ENCODE data around the gene AMZ1.
A peak's percentile ranks its signal among the peaks of the same experiment; 100 is the strongest.
"Not testable (repeated sequence)": the region's sequence is repeated elsewhere in the genome, so short reads cannot be mapped to it uniquely, and the experiment has no call there.

AMZ1 gene

DNA sequence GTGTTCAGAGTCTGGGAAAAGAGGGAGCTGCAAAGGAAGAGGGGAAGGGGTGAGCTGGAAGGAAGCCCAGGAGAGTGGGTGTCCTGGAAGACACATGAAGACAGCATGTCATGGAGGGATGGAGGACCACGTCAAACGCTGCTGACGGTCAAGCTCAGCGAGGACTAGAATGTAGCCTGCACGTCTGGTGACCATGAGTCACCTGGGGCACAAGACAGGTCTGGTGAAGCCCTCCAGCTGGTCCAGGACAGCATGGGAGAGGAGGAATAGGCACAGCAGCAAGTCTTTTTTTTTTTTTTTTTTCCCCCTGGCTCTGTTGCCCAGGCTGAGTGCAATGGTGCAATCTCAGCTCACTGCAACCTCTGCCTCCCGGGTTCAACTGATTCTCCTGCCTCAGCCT, 19.6 kb upstream of the AMZ1 start:
- DNase-seq (ENCODE audit: low read depth), result no peak

DNA sequence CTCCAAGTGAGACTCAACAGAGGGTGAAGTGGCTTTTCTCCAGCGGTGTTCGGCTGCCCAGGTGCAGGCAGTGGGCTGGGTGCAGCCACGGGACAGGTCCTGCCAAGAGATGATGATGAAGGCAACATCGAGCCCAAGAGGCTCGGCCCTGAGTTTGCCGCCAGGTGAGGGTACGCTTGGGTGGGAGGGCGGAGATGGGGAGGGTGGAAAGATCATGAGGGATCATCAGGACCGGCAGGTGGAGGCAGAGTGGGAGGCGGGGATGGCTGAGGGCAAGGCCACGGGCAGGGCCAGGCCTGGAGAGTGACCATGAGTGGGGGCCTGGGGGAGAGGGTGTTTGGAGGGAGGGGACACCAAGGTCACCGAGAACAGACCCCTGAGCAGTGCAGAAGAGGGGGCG, 17.8 kb upstream of the AMZ1 start:
- DNase-seq (ENCODE audit: low read depth), result no peak

DNA sequence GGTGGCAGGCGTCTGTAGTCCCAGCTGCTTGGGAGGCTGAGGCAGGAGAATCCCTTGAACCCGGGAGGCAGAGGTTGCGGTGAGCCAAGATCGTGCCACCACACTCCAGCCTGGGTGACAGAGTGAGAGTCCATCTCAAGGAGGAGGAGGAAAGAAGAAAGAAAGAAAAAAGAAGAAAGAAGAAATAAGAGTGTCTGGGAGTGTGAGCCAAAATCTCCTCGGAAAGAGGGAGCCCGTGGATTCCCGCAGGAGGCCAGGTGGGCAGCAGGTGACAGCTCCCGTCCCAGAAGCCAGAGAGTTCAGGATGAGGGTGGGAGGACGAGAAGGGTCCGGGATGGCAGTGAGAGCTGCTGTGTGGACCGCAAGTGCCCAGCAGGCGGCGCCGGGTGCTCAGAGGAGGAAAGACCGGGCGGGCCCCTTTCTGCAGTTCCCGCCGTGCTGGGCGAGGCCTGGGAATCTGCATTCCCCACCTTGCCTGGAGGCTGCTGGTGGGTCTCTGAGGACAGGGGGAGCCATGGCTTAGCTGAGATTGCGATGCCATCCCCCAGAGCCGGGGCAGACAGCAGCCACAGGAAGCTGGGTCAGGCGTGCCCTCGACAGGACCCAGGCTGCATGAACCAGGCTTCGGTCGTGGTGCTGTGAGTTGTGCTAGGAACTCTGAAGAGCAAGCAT, 17.1 kb upstream of the AMZ1 start:
- DNase-seq (ENCODE audit: low read depth), result peak; percentile 52

DNA sequence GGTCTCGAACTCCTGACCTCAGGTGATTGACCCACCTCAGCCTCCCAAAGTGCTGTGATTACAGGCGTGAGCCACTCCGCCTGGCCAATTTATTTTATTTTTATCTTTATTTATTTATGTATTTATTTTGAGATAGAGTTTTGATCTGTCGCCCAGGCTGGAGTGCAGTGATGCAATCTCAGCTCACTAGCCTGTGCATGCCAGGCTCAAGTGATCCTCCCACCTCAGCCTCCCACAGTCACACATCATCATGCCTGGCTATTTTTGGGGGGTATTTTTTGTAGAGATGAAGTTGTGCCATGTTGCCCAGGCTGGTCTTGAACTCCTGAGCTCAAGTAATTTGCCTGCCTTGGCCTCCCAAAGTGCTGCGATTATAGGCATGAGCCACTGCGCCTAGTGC, 14.8 kb upstream of the AMZ1 start:
- DNase-seq (ENCODE audit: low read depth), result not testable (repeated sequence)

DNA sequence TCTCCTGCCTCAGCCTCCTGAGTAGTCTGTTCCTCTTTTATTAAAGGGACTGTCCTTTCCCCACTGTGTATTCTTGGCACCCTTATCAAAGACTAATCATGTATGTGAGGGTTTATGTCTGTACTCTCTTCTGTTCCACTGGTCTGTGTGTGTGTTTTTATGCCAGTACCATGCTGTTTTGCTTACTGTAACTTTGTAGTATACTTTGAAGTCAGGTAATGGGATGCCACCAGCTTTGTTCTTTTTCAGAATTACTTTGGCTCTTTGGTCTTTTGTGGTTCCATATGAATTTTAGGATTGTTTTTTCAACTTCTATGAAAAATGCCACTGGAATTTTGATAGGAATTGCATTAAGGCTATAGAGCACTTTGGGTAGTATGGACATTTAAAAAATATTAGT, 14.1 kb upstream of the AMZ1 start:
- no peak for DNase-seq (ENCODE audit: low read depth)

DNA sequence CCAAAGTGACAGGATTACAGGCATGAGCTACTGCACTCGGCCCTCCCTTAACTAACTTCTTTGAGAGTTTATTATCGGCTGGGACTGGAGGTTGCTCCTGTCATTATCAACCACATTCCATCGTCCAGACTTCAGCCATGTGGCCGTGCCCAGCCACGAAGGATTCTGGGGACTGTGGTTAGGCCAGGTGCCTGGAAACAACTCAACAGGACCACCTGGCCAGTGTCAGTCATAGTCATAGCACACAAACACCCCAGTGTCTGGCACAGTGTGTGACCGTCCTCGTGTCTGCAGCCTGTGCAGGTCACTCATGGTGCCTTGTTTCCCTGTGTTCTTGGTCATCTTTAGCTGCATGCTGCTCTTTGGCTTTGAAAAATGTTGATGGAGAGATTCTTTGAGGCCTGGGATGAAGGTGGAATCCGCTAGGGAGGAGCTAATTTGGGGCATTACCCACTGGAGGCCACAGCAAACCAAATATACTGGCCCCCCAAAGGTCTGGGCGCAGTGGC, 12.7 kb upstream of the AMZ1 start:
- no peak for DNase-seq (ENCODE audit: low read depth)

DNA sequence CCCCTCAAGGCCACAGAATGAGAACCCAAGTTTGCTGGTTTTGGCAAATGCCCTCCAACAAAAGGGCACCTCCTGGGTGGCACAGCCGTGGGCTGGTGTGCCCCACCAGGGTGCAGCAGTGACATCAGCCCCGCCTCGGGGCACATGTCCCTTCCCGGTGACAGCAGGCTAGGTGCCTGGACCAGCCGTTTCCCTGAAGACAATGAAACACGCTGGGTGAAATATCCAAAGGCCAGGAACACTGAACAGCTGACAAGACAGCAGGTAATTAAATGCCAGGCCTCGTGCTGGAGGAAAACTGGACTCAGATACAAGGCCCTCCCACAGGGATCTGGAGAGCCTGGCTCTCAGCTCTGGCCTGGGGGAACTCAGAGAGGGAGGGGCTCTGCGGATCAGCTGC, 11.4 kb upstream of the AMZ1 start:
- not testable (repeated sequence) for DNase-seq (ENCODE audit: low read depth)

DNA sequence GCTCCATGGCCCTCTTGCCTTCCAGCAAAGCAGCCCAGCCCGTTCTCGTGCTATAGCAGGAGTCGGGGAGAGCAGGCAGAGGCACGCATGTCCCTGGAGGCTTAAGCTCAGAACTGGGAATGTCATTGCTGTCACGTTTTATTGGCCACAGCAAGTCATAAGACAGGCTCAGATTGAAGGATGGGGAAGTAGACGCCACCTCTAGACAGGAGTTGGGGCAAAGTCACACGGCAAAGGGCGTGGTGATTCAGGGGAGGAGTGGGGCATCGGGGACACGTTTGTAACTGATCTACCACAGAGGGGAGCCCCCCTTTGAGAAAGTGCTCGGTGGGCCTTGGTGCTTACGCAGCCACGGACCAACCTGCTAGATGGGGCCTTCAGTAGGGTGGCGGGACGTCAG, 9.5 kb upstream of the AMZ1 start:
- not testable (repeated sequence) for DNase-seq (ENCODE audit: low read depth)

DNA sequence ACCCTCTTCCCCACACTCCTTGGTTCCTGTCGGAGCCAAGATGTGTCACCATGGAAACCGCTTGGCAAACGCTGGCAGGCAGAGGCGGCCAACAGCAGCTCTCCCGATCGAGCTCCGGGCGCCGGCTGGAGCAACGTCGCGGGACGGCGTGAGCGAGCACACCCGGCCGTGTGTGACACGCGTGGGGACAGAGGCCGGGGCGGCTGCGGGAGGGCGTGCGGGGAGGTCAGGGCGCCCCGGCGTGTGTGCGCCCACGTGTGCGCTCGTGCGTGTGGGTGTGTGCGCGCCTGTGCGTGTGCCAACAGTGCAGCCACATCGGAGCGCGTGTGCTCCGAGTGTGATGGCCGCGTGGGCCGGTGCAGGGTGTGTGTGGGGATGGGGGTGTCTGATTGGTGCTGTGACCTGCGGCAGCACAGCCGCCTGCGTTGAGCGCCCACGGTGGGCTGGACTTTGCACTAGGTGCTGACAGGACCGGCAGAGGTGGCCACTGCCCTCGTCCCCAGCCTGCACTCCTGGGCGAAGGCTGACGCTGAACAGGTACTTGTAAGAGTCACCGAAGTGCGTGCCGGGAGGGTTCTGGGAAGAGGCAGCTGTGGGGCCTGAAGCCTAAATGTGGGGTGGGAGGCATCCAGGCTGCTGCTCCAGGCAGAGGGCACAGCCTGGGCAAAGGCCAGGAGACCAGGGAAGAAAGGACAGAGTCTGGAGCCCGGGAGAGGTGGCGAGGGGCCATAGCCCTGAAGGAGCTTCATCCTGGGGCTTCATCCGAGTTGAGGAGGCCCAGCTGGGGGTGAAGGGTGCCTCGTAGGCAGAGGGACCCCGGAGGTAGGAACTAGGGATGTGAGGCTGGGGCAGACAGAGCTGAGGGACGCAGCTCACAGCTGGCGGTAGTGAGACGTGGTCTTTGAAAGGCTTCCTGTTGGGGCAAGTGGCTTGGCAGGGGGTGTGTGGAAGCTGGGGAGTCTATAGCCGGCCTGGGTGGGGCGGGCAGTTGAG, 8.6 kb upstream of the AMZ1 start:
- not testable (repeated sequence) for DNase-seq (ENCODE audit: low read depth)

DNA sequence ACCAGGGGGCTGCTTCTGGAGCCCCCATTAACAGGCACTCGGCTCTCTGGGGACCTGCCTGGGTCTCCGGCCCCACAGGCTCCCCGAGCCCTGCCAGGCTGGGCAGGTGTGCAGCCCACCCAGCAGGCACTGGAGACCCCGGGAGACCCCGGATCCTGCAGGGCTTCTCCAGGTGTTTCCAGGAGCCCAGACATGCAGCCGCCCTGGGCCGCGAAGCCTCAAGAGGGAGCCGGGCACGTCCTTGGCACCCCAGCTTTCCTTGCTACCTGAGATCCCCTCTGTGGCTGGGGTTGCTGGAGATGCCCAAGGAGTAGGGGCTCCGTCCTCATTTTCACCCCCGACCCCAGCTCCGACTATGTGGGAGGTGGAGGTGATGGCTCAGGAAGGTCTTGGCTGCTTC, 7.7 kb upstream of the AMZ1 start:
- no peak for DNase-seq (ENCODE audit: low read depth)

DNA sequence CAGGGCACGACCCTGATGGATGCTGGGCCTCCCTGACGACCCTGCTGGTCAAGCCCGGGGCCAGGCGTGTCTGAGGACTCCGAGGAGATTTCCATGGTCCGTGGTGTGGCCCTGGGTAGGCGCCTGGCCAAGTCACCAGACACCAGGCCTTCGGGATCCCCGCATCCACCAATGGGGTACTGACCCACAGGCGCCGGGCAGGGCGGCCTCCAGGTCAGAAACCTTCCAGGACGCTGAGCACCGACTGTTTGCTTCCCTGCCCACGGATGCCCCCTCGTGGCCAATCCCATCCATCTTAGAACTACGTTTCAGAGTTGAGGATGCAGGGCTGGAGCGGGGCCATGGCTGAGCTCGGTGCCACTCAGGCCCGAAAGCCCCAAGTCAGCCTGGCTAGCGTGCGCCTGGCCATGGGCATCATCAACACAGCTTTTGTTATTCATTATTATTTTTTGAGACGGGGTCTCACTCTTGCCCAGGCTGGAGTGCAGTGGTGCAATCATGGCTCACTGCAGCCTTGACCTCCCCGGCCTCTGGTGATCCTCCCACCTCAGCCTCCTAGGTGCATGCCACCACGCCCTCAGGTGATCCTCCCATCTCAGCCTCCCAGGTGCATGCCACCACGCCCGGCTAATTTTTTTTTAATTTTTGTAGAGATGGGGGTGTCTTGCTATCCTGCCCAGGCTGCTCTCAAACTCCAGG, 7.1 kb upstream of the AMZ1 start:
- peak; percentile 14 for DNase-seq (ENCODE audit: low read depth)

DNA sequence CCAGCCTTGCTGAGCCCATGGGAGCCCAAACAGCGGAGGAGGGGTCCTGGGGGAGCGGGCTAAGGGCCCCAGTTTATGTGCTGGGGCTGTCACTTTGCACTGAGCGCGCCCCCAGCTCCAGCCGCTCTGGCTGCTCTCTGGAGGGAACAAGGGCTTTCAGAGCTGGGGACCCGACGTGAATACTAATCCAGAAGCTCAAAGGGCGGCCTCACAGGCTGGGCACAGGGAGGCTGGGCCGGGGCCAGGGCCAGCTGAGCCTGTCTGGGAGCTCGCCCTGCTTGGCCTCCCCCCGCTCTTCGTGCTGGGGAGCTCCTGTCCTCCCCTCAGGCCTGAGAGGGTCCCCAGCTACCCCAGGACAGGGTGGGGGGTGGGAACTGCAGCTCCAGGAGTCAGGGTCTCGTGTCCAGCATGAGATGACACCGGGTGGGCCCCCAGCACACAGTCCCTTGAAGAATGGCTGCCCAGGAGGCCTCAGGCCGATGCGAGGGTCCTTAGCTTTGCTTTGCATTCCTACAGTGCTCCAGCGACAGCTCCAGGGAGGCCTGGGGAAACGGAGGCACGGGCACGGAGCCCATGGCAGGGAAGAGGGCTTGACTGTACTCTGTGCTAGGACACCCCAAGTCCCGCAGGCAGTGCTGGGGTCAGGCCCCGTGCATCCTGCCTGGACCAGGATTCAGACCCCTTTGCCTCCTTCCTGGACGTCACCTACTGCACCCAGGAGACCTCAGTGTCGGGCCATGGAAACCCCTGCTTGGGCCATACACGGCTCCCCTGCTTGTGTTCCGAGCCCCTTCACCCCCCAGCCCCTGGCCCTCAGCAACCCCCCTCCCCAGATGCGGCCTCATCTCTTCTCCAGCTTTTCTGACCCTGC, 5.8 kb upstream of the AMZ1 start:
- DNase-seq (ENCODE audit: low read depth), result no peak

DNA sequence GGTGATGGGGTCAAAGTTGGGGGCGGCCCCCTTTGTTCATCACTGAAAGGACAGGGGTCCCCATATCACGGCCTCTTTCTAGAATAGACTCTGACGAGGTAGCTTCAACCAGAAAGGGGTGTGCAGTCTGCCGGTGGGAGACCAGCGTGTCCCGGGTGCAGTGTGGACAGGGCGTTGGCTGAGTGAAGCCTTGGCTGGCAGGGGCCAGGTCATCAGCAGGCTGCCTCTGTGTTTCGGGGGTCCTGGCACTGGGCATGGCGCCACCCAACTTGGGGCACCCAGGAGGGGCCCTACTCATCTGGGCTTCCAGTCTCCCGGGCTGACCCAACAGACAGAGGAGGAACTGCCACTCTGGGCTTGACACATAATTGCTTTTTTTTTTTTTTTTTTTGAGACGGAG, 3.5 kb upstream of the AMZ1 start:
- DNase-seq (ENCODE audit: low read depth), result no peak

DNA sequence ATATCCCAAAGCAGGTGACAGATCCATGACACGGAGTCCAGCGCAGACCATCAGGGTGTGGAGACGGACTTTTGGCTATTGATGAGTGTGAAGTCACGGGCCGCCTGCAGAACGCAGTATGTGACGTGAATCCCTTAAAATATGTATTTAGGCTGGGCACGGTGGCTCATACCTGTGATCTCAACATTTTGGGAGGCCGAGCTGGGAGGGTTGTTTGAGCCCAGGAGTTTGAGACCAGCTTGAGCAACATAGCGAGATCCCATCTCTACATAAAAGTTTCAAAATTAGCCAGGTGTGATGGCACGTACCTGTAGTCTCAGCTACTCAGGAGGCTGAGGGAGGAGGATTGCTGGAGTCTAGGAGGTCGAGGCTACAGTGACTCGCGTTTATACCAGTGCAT, 1.9 kb upstream of the AMZ1 start:
- no peak for DNase-seq (ENCODE audit: low read depth)

DNA sequence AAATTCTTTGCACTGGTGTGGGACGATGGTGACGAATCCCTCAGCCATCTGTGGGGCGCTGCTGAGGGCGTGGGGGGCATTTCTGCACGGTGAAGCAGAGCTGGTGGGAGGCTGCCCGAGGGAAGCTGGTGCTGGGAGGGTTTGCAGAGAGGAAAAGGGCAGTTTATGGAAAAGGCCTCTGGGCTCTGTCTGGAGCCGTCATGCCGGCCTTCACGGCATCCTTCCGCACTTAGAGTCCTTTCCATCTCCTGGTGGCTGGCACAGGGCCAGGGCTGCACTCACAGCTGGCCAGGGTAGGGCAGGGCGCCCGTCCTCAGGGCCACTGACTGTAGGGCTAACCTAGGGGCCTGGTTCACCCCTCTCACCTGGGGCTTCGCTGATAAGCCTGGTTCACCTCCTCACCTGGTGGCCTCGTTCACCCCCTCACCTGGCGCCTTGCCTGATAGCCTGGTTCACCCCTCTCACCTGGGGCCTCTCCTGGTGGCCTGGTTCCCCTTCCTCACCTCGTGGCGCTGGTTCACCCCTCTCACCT, 598 bp upstream of the AMZ1 start:
- no peak for DNase-seq (ENCODE audit: low read depth)

DNA sequence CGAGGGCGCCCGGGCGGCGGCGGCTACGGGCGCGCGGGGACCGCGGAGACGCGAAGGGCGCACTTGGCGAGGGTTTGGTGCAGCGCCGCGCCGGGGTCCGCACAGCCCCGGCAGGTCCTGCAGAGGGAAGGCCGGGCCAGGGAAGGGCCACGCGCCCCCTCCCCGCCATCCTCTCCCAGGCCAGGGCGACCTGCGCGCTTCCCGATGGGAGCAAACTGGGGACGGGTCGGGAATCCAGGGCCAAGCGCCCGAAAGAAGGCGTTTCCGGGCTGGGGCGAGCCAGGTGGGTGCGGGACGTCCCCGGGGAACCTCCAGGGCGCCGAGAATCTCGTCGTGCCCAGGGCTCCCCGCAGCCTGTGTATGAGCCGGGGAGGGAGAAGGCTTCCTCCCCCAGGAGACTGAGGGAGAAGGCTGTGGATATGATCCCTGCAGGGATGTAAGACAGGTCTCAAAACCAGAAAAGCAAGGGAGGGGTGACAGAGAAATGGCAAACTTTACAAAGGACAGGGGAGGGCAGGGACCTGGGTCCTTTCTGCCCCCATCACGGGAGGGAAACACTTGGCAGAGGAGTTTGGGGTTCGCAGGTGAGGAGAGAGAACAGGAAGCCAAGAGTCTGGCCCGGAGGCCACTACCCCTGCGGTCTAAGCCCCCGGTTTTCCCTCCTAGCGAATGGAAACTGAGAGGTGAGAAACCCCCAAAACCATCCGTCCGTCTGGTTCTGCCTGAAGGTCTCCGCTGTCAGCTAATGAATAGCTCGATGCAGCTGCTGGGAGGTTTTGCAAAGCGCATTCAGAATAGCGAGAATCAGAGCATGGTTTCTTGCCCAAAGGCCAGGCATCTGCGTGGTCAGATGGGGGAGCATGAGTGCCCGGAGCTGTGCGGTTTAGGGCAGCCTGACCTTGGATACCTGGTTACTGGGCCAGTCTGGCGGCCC, 674 bp downstream of the AMZ1 start:
- DNase-seq (ENCODE audit: low read depth), result no peak

DNA sequence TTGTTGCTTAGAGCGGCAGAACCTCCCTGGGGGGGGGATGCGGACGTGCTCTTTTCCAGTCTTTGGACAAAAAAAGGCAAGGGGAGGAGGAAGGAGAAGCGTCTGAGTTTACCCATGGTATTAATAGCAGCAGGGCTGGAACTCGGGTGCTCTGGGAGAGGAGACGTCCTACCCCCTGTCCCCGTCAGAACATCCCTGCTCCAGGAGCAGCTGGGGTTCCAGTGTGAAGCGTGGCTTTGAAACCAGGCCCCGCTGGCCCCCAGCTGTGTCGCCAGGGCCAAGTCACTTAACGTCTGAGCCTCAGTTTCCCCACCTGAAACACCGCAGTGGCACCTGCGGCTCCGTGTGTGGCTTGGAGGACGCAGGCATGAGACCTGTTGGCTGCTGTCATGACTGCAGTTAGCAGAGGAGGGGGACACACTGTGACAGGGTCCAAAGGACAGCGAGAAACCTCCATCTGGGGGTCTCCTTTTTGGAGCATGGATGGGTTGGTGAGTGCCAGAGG, 1.4 kb downstream of the AMZ1 start:
- DNase-seq (ENCODE audit: low read depth), result no peak

DNA sequence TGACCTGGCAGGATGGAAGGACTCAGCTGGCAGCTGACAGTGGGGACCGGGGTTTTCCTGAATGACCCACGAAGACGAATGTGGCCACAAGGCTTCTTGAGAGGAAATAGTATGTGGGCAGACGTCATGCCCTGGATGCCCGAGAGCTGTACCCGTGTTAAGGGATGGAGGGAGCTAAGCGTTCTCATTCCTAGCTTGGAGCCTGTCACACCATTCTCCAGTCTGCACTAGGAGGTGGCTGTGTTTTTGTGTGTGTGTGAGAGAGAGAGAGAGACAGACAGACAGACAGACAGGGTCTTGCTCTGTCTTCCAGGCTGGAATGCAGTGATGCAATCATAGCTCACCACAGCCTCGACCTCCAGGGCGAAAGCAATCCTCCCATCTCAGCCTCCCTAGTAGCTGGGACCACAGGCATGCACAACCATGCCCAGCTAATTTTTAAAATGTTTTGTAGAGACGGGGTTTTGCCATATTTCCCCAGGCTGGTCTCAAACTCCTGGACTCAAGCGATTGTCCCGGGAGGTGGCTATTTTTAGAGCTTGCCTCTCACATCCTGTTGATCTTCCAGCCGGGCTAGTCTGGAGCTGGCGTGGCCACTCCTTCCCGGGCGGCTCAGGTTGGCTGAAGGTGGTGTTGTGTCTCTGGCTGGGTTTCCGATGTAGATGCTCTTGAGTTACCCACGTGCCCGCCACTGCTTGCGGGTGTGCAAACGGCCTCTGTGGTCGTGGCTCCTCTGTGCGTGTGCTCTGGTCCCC, 2.1 kb downstream of the AMZ1 start:
- no peak for DNase-seq (ENCODE audit: low read depth)

DNA sequence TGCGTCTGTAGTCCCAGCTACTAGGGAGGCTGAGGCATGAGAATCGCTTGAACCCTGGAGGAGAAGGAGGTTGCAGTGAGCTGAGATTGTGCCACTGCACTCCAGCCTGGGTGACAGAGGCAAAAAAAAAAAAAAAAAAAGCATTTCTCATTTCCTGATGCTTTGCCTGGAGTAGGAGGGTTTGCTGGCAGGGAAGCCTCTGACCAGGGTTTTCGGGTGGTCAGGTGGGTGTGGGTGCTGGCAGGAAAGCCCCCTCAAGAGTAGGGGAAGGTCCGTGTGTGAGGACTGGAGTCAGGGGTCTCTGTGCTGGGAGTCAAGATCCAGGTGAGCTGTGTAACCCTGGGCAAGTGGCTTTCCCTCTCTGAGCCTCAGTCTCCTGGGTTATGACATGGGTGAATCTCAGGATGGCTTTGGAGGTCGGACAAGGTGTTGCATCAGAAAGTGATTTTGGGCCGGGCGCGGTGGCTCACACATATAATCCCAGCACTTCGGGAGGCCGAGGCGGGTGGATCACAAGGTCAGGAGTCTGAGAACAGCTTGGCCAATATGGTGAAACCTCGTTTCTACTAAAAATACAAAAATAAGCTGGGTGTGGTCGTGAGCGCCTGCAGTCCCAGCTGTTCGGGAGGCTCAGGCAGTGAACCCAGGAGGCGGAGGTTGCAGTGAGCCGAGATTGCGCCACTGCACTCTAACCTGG, 3.2 kb downstream of the AMZ1 start:
- no peak for DNase-seq (ENCODE audit: low read depth)
